HFF-Myc (cell line): ENCODE results near the gene CHRDL1.

ENCODE experiments used
- DNase-seq: peaks from one replicate; pipeline ENCODE4 v3.0.0-alpha.2; 2011; ENCODE audit warnings: low read depth; ENCODE audit errors: extremely low read depth
- H3K4me3 ChIP-seq: replicated peaks from 2 replicates; pipeline ENCODE4 v1.5.1; 2011; ENCODE audit warnings: low read depth, mild to moderate bottlenecking, control low read depth, low read length
- TF ChIP-seq, protein P1 (sequence below): IDR thresholded peaks from 2 replicates; pipeline ENCODE4 v1.5.1; 2012; ENCODE audit warnings: mild to moderate bottlenecking, low read depth, low read length, control low read depth; ENCODE audit errors: missing control alignments

The CHRDL1 gene

DNA sequence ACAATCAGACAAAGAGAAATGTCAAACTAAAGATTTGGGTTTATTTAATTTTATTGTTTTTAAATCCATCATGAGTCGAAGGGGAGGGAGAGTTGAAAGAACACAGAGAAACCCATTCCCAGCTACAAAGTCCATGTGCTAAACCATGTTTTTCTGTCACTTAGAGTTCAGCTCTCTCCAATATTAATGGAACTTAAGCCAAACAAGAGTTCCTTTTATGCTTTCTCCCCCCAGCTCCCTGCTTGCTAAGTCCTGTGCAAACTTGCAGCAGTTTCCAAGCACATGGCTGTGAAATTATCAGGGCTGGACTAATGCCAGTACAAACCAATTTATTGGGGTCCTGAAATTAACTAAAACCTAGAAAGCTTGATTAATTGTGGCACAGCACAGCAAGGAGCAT is 9.7 kb upstream of the CHRDL1 start:
- DNase-seq = no peak
- TF ChIP-seq, protein P1, sequence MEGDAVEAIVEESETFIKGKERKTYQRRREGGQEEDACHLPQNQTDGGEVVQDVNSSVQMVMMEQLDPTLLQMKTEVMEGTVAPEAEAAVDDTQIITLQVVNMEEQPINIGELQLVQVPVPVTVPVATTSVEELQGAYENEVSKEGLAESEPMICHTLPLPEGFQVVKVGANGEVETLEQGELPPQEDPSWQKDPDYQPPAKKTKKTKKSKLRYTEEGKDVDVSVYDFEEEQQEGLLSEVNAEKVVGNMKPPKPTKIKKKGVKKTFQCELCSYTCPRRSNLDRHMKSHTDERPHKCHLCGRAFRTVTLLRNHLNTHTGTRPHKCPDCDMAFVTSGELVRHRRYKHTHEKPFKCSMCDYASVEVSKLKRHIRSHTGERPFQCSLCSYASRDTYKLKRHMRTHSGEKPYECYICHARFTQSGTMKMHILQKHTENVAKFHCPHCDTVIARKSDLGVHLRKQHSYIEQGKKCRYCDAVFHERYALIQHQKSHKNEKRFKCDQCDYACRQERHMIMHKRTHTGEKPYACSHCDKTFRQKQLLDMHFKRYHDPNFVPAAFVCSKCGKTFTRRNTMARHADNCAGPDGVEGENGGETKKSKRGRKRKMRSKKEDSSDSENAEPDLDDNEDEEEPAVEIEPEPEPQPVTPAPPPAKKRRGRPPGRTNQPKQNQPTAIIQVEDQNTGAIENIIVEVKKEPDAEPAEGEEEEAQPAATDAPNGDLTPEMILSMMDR = no peak
- H3K4me3 ChIP-seq = no peak overlapping the region

GRCh38 chrX:110804446-110804845 is 8.8 kb upstream of the CHRDL1 start:
- TF ChIP-seq, protein P1 = no peak
- DNase-seq = no peak

DNA sequence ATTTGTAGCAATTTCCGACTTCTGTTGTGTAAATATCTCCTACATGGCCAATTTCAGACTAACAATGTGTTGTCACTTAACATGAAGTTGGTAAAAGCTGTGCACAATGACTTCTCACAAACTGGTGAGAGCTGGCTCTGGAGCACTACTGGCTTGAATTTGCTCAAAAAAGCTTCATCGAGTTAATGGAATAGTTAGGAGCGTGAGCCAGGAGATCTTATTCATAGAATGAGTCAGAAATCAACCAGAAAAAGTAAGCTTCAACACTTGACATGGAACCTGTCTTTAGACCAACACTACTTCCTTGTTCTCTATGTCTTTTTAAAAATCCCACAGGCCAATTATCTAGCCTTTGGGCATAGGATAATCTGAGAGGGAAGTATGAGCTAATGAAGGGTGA is 7.9 kb upstream of the CHRDL1 start:
- TF ChIP-seq, protein P1 = no peak
- no peak for DNase-seq
- no peak overlapping the region for H3K4me3 ChIP-seq

More at GRCh38 chrX:110804446-110804845, 8.8 kb upstream of the CHRDL1 start:
- H3K4me3 ChIP-seq = no peak overlapping the region

GRCh38 chrX:110796407-110796697 is 735 bp upstream of the CHRDL1 start:
- TF ChIP-seq, protein P1 = no peak
- peak overlapping the region; percentile 40 for H3K4me3 ChIP-seq
- DNase-seq = no peak

DNA sequence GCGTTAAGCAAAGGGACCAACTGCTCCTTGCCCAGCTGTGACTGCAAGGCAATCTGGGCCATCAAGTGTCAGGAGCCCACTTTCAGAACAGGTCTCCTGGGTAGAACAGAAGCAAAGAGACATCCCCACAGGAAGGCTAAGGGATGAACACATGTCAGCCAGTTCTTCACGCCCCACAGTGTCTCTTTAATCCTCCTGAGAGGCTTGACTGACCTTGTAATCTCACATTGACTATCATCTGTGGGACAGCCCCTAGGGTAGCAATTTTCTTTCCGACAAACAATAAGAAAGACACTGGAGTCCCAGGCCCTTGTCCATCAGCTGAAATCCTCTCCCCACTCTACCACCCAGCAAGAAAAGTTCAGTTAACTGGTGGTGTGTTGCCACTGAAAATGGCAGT is 1.0 kb downstream of the CHRDL1 start:
- TF ChIP-seq, protein P1 = no peak
- no peak for DNase-seq
- no peak overlapping the region for H3K4me3 ChIP-seq

GRCh38 chrX:110791071-110791470 is 4.5 kb downstream of the CHRDL1 start:
- TF ChIP-seq, protein P1 = no peak
- no peak for DNase-seq
- no peak overlapping the region for H3K4me3 ChIP-seq

GRCh38 chrX:110786486-110786885 is 9.1 kb downstream of the CHRDL1 start:
- DNase-seq = no peak

More at GRCh38 chrX:110786486-110786885, 9.1 kb downstream of the CHRDL1 start:
- TF ChIP-seq, protein P1 = no peak
- H3K4me3 ChIP-seq = no peak overlapping the region
